Suppressor macrophage (primary cell): ENCODE results near the gene FRAS1.
"Not testable (repeated sequence)": the region's sequence is repeated elsewhere in the genome, so short reads cannot be mapped to it uniquely, and the experiment has no call there.

Experiments
- DNase-seq, 4 experiments: peaks; one replicate each; pipeline ENCODE4 v3.0.0-alpha.2; 2020 to 2022

FRAS1 gene

GRCh38 chr4:78218260-78218659 lies 161.1 kb downstream of the FRAS1 start:
- no peak for DNase-seq

GRCh38 chr4:78219825-78220224 lies 162.7 kb downstream of the FRAS1 start:
- no peak for DNase-seq

DNA sequence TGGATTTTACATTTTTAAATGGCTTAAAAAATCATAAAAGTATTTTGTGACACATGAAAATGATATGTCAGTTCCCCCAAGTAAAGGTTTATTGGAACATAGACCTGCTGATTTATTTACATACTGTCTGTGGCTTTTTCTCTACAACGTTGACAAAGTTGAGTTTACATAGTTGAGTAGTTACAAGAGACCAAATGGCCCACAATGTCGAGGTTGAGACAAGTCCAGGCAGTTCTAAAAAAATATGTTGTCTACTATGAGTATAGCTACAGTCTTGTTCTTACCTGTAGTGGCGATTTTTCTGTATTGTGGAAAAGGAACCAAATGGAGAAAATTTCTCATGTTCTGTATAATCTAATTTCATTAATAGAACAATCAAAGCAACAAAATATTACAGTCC lies 163.2 kb downstream of the FRAS1 start:
- no peak for DNase-seq

- no peak for DNase-seq
Measured at GRCh38 chr4:78222575-78223186, 165.6 kb downstream of the FRAS1 start.

- DNase-seq, result no peak
Measured at GRCh38 chr4:78225236-78225635, 168.1 kb downstream of the FRAS1 start.

DNA sequence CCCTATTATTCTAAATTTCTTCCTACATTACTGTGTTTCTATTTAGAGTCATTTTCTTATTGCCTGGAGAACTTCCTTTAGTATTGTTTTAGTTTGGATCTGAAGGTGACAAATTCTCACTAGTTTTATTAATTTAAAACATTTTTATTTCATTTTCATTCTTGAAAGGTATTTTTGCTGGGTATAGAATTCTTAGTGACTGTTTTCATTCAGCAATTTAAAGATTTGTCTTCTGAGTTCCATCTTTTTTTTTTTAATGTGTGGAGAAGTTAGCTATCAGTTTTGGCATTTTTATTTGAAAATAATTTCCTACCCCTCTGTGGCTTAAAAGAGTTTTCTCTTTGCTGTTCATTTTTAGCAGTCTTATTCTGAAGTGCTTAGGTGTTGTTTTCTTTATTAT lies 169.2 kb downstream of the FRAS1 start:
- DNase-seq, result no peak

GRCh38 chr4:78227411-78228057 lies 170.4 kb downstream of the FRAS1 start:
- no peak for DNase-seq

DNA sequence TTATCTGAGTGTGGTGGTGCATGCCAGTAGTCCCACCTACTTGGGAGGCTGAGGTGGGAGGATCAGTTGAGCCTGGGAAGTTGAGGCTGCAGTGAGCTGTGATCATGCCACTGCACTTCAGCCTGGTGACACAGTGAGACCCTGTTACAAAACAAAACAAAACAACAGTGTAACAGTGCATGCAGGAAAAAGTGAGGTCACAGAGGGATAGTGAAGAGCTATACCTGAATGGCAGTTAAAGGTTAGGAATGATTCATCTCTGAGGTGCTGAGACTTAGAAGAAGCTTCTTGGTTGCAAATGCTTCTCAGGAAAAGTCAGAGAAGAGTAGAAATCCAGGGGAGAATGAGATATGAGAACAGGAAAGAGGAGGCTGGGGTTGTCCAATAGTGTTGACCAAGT lies 178.7 kb downstream of the FRAS1 start:
- no peak for DNase-seq

DNA sequence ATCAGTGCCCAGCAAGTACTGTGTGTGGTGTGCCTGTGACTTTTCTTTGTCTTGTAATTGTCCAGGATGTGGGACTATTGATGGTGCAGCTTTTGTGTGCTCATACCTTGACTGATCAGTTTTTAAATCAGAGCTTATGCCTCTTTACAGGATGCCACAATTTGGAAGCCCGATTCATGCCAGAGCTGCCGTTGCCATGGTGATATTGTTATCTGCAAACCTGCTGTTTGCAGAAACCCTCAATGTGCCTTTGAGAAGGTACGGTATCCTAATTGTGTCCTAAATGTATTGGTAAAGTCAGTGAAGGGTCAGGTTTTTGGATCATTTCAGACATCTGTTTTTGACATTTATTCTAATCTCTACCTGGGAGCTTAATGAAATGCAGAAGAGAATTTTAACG lies 180.2 kb downstream of the FRAS1 start:
- DNase-seq, result no peak

GRCh38 chr4:78242071-78242470 lies 184.9 kb downstream of the FRAS1 start:
- no peak for DNase-seq

DNA sequence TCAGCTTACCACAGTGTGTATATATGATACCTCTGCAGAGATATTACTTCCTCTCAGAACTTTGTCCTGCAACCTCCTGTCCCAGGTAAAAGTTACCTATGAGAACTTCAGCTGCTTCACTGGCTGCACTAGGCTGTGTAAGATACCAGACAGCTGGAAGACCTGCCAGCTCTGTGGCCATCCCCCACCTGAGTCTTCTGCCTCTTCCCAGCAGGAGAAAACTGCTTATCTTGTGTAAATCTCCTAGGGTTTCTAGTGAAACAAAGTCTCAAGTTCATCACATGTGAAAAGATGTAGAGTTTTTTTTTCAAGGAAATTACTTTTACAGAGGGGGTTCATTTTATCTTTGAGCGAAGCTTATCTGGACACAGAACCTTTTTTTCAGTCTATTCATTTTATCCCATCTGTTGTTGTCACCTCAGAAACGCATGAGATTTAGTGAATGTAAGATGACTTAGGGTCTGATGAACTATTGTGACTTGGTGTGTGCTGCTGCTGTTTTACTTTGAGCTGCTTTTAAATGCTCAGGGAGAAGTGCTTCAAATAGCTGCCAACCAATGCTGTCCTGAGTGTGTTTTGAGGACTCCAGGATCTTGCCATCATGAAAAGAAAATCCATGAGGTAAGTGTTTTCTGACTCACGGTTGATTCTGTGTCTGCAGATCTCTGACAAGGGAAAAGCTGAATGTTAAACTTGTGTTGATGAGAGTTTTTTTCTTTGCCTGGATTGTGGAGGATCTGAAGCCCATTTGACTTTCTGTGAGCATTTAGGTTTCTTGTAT lies 187.8 kb downstream of the FRAS1 start:
- DNase-seq, result no peak

- no peak for DNase-seq
Measured at GRCh38 chr4:78247536-78248285, 190.6 kb downstream of the FRAS1 start.

GRCh38 chr4:78250500-78250899 lies 193.4 kb downstream of the FRAS1 start:
- no peak for DNase-seq

- not testable (repeated sequence) for DNase-seq
Measured at GRCh38 chr4:78252773-78253172, 195.7 kb downstream of the FRAS1 start.

GRCh38 chr4:78254893-78255292 lies 197.8 kb downstream of the FRAS1 start:
- DNase-seq, result no peak

DNA sequence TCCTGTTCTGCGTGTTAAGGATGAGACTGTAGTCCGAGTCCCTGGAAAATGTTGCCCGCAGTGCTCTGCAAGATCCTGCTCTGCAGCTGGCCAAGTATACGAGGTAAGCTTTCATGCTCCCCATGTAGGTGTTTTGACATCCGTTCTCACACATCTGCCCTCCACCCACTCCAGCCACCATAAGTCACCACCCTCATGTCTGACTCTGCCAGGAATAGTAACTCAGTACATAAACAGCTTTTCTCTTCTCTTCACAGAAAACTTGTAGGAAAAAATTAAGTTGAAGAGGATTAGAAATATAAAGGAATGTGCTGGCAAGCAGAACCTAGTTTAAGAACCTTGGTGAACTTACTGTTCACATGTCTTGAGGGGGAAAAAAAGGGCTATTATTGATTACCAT lies 207.9 kb downstream of the FRAS1 start:
- DNase-seq, result no peak

GRCh38 chr4:78267790-78268189 lies 210.7 kb downstream of the FRAS1 start:
- DNase-seq, result no peak

DNA sequence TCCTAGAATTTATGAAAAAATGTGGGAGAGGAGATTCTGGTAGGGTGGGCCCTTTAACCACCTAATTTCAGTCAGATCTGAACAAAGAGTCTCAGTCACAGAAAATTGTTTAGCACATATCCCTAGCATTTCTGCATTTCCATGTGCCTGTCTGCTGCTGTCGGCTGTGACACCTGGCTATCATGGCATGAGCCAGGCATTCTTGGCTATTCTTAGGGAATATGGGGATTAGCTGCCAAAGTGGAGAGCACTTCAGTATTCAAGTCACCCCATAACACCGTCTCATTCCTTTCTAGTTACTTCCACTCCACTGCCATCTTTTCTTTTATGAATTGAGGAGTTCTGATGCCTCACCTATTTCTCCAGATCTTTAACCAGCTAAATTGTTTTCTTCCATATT lies 211.5 kb downstream of the FRAS1 start:
- no peak for DNase-seq

- not testable (repeated sequence) for DNase-seq
Measured at GRCh38 chr4:78275450-78275849, 218.3 kb downstream of the FRAS1 start.

DNA sequence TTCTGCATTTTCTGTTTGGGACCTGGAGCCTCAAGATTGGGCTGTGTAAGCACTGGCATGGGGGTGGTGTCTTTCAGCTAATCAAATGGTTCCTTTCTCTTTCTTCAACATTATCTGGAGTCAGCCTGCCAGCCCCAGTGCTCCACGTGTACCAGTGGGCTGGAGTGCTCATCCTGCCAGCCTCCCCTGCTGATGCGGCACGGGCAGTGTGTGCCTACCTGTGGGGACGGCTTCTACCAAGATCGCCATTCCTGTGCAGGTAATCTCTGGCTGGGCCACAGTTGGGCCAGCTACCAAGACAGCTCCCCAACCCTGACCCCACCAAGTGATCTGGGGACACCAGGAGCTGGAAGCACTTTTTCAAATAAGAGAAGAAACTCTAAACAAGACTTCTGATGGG lies 229.2 kb downstream of the FRAS1 start:
- no peak for DNase-seq

- no peak for DNase-seq
Measured at GRCh38 chr4:78288327-78288726, 231.2 kb downstream of the FRAS1 start.

DNA sequence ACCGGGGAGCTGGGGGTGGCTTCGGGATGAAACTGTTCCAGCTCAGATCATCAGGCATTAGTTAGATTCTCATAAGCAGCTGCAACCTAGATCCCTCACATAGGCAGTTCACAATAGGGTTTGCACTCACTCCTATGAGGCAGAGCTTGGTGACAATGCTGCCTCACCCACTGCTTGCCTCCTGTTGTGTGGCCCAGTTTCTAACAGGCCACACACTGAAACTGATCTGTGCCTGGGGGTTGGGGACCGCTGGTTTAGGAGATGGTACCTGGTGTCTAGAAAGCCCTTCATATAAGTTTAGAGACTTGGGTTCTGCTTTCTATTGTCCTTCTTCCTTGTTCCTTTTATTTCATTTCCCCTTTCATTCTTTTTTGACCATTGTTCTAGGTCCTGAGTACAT lies 234.2 kb downstream of the FRAS1 start:
- no peak for DNase-seq

- no peak for DNase-seq
Measured at GRCh38 chr4:78292341-78292740, 235.2 kb downstream of the FRAS1 start.
